Mesenchymal stem cell (in vitro differentiated cells and primary cell): ENCODE results near the gene RBM23.

Experiments used
- DNase-seq: peaks from one replicate; pipeline ENCODE4 v3.0.0-alpha.2; 2013
- H2AFZ ChIP-seq: one replicate; pipeline ENCODE4 v1.6.1; 2013; ENCODE audit warnings: low read depth, mild to moderate bottlenecking, control low read depth, inconsistent platforms, low read length, moderate library complexity
- H2AK5ac ChIP-seq: 2 replicates; pipeline ENCODE4 v1.6.1; 2013; ENCODE audit warnings: low read length, moderate library complexity, mild to moderate bottlenecking, inconsistent platforms; ENCODE audit not compliant: severe bottlenecking
- H2BK120ac ChIP-seq: one replicate; pipeline ENCODE4 v1.6.1; 2013; ENCODE audit warnings: low read depth, mild to moderate bottlenecking, inconsistent platforms, low read length, moderate library complexity
- H2BK12ac ChIP-seq, 2 experiments: one replicate each; pipeline ENCODE4 v1.6.1; 2013; ENCODE audit warnings: inconsistent platforms in 2 of 2, low read length in 2 of 2, mild to moderate bottlenecking in 2 of 2, moderate library complexity in 2 of 2, control low read depth in 1 of 2
- H2BK15ac ChIP-seq: one replicate; pipeline ENCODE4 v1.6.1; 2013; ENCODE audit warnings: mild to moderate bottlenecking, low read depth, inconsistent platforms; ENCODE audit not compliant: poor library complexity, severe bottlenecking
- H2BK5ac ChIP-seq: 2 replicates; pipeline ENCODE4 v1.6.1; 2013; ENCODE audit warnings: low read depth, mild to moderate bottlenecking, low read length, control low read depth, inconsistent platforms; ENCODE audit not compliant: poor library complexity, severe bottlenecking
- H3K14ac ChIP-seq, 2 experiments: one replicate each; pipeline ENCODE4 v1.6.1; 2013; ENCODE audit warnings: inconsistent platforms in 2 of 2, low read length in 2 of 2, control low read depth in 1 of 2, mild to moderate bottlenecking in 1 of 2, moderate library complexity in 1 of 2
- H3K18ac ChIP-seq, 2 experiments: one replicate each; pipeline ENCODE4 v1.6.1; 2013; ENCODE audit warnings: inconsistent platforms in 2 of 2, low read length in 2 of 2, control low read depth in 1 of 2, low read depth in 1 of 2, mild to moderate bottlenecking in 1 of 2
- H3K23ac ChIP-seq, 2 experiments: one replicate each; pipeline ENCODE4 v1.6.1; 2013; ENCODE audit warnings: inconsistent platforms in 2 of 2, low read length in 2 of 2, mild to moderate bottlenecking in 2 of 2, moderate library complexity in 2 of 2, control low read depth in 1 of 2
- H3K27ac ChIP-seq: 2 replicates; pipeline ENCODE4 v1.5.1; 2013; ENCODE audit warnings: mild to moderate bottlenecking, moderate library complexity, low read length, control low read depth, inconsistent platforms; ENCODE audit not compliant: poor library complexity, severe bottlenecking
- H3K27me3 ChIP-seq, 2 experiments: 2 replicates each; pipeline versions ENCODE4 v1.6.1 to v1.7.0; 2013; ENCODE audit warnings: low read length in 2 of 2, mild to moderate bottlenecking in 2 of 2, moderate library complexity in 2 of 2, control low read depth in 1 of 2, inconsistent platforms in 1 of 2; ENCODE audit not compliant: control insufficient read depth in 1 of 2, insufficient read depth in 1 of 2
- H3K36me3 ChIP-seq, 2 experiments: 2 replicates each; pipeline versions ENCODE4 v1.6.1 to v1.7.0; 2013; ENCODE audit warnings: low read length in 2 of 2, control low read depth in 1 of 2, inconsistent platforms in 1 of 2, low read depth in 1 of 2, mild to moderate bottlenecking in 1 of 2; ENCODE audit not compliant: insufficient read depth in 2 of 2, control insufficient read depth in 1 of 2
- H3K4ac ChIP-seq, 2 experiments: one replicate each; pipeline ENCODE4 v1.6.1; 2013; ENCODE audit warnings: inconsistent platforms in 2 of 2, low read length in 2 of 2, mild to moderate bottlenecking in 2 of 2, moderate library complexity in 2 of 2, control low read depth in 1 of 2, low read depth in 1 of 2
- H3K4me1 ChIP-seq: 2 replicates; pipeline ENCODE4 v1.6.1; 2013; ENCODE audit warnings: low read depth, low read length, control low read depth; ENCODE audit not compliant: control insufficient read depth, insufficient read depth
- H3K4me2 ChIP-seq: 2 replicates; pipeline ENCODE4 v1.6.1; 2013; ENCODE audit warnings: low read length, mild to moderate bottlenecking, inconsistent platforms; ENCODE audit not compliant: poor library complexity, severe bottlenecking
- H3K4me3 ChIP-seq, 2 experiments: 2 replicates each; pipeline versions ENCODE4 v1.5.1 to v1.7.0; 2013; ENCODE audit warnings: low read length in 2 of 2, mild to moderate bottlenecking in 2 of 2, control low read depth in 1 of 2, low read depth in 1 of 2; ENCODE audit not compliant: insufficient read depth in 1 of 2
- H3K79me1 ChIP-seq: replicated peaks from 2 replicates; pipeline ENCODE4 v1.6.1; 2013; ENCODE audit warnings: mild to moderate bottlenecking, control low read depth, low read length, inconsistent platforms; ENCODE audit not compliant: poor library complexity, severe bottlenecking
- H3K9ac ChIP-seq: 2 replicates; pipeline ENCODE4 v1.7.0; 2013; ENCODE audit warnings: mild to moderate bottlenecking, low read length, moderate library complexity
- H3K9me3 ChIP-seq: 2 replicates; pipeline ENCODE4 v1.7.0; 2013; ENCODE audit warnings: mild to moderate bottlenecking, low read length; ENCODE audit not compliant: control insufficient read depth
- H4K8ac ChIP-seq: one replicate; pipeline ENCODE4 v1.6.1; 2013; ENCODE audit warnings: inconsistent platforms, mild to moderate bottlenecking, low read length, moderate library complexity
- H4K91ac ChIP-seq: one replicate; pipeline ENCODE4 v1.6.1; 2013; ENCODE audit warnings: mild to moderate bottlenecking, low read length, inconsistent platforms
- WGBS: methylation state at CpG from one replicate; pipeline ENCODE4 v1.1.7; 2013; ENCODE audit warnings: mixed read lengths; 5-methylcytosine and 5-hydroxymethylcytosine counted together

The RBM23 gene

DNA sequence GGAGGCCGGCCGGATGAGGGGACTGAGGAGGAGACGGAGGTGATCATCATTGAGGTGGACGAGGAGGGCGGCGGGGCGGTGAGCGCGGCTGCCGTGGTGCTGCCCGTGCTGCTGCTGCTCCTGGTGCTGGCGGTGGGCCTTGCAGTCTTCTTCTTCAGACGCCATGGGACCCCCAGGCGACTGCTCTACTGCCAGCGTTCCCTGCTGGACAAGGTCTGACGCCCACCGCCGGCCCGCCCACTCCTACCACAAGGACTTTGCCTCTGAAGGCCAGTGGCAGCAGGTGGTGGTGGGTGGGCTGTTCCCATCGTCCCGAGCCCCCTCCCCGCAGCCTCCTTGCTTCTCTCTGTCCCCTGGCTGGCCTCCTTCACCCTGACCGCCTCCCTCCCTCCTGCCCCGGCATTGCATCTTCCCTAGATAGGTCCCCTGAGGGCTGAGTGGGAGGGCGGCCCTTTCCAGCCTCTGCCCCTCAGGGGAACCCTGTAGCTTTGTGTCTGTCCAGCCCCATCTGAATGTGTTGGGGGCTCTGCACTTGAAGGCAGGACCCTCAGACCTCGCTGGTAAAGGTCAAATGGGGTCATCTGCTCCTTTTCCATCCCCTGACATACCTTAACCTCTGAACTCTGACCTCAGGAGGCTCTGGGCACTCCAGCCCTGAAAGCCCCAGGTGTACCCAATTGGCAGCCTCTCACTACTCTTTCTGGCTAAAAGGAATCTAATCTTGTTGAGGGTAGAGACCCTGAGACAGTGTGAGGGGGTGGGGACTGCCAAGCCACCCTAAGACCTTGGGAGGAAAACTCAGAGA lies 72.9 kb downstream of the RBM23 start:
- H3K36me3 ChIP-seq: peaks cover 64 to 70% of the 10 kb centered on the region in 2 experiments
- H3K27me3 ChIP-seq: no peaks in the 10 kb centered on the region
- H2BK15ac ChIP-seq: peak overlapping the region; percentile 12
- no peak overlapping the region for H3K4ac ChIP-seq
- peaks cover 28% of the 10 kb centered on the region for H3K79me1 ChIP-seq
- H2BK120ac ChIP-seq: no peak overlapping the region
- peaks cover 50% of the 10 kb centered on the region for H3K4me1 ChIP-seq
- no peak overlapping the region for H2AK5ac ChIP-seq
- peak overlapping the region in 1 of 2 experiments; percentile 24 for H2BK12ac ChIP-seq
- peak overlapping the region; percentile 100 for H3K9ac ChIP-seq
- no peak overlapping the region for H3K23ac ChIP-seq
- H3K14ac ChIP-seq: peak overlapping the region in 1 of 2 experiments; percentile 44
- WGBS: 95% methylated on average over 22 of the region's 26 CpGs
- H4K91ac ChIP-seq: no peak overlapping the region
- peak overlapping the region in 1 of 2 experiments; percentile 21 for H3K4me3 ChIP-seq
- H3K4me2 ChIP-seq: no peak overlapping the region
- H3K9me3 ChIP-seq: no peaks in the 10 kb centered on the region
- no peak overlapping the region for H2BK5ac ChIP-seq
- no peak overlapping the region for H2AFZ ChIP-seq
- H3K18ac ChIP-seq: no peak overlapping the region
- H4K8ac ChIP-seq: no peak overlapping the region
- no peak for DNase-seq
- H3K27ac ChIP-seq: no peak overlapping the region

DNA sequence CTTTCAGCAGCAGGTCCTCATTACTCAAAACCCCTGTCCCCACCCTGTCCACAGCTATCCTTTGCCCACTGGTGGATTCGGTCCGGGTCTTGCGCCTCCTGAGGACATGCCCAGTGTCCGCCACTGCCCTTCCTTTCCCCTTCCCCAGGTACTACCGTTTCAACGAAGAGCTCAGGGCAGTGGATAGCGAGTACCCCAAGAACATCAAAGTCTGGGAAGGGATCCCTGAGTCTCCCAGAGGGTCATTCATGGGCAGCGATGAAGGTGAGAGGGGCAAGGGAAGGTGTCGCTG lies 73.9 kb downstream of the RBM23 start:
- peaks cover 72 to 76% of the 10 kb centered on the region in 2 experiments for H3K36me3 ChIP-seq
- no peaks in the 10 kb centered on the region for H3K27me3 ChIP-seq
- peak overlapping the region; percentile 100 for H3K9ac ChIP-seq
- H2BK120ac ChIP-seq: no peak overlapping the region
- H3K4me3 ChIP-seq: no peak overlapping the region
- H3K79me1 ChIP-seq: peaks cover 28% of the 10 kb centered on the region
- no peak overlapping the region for H3K4ac ChIP-seq
- no peak overlapping the region for H2BK15ac ChIP-seq
- no peak overlapping the region for H3K4me2 ChIP-seq
- peaks cover 43% of the 10 kb centered on the region for H3K4me1 ChIP-seq
- H2AK5ac ChIP-seq: no peak overlapping the region
- H2BK5ac ChIP-seq: no peak overlapping the region
- no peak overlapping the region for H4K8ac ChIP-seq
- H3K23ac ChIP-seq: no peak overlapping the region
- H3K18ac ChIP-seq: no peak overlapping the region
- H2BK12ac ChIP-seq: no peak overlapping the region
- no peak overlapping the region for H4K91ac ChIP-seq
- no peak overlapping the region for H3K27ac ChIP-seq
- no peak overlapping the region for H3K14ac ChIP-seq
- WGBS: 98% methylated on average over 8 of the region's 9 CpGs
- H2AFZ ChIP-seq: no peak overlapping the region
- no peaks in the 10 kb centered on the region for H3K9me3 ChIP-seq
- no peak for DNase-seq

DNA sequence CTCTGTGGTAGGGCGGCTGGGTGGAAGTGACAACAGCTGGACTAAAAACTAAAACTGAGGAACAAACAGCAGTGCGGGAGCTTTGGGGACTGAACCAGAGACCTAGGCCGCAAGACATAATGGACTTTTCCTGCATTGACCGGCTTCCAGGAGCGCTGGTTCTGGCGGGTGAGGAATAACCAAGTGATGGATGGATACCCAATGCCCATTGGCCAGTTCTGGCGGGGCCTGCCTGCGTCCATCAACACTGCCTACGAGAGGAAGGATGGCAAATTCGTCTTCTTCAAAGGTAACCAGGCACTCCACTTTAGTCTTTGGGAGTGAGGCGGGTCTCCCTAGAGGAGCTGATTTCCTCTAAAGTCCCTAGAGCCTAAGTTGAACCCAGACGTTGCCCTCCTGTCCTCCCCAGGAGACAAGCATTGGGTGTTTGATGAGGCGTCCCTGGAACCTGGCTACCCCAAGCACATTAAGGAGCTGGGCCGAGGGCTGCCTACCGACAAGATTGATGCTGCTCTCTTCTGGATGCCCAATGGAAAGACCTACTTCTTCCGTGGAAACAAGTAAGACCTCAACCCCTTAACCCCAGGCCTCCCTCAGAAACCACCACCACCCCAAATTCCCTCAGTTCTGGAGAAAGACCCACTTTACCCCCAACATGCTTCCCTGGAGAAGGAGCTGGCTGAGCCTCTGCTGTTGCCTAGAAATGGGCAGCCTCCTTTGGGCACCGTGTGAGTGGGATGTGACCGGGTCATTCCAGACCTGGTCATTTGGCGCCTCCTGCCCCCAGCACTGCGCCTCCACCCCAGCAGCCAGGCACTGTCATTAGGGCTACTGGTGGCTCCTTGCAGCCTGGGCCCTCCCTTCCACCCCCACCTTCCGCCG lies 74.5 kb downstream of the RBM23 start:
- Histone ChIP-seq H2AFZ (no peak overlapping the region), H3K18ac (no peak overlapping the region), H3K9ac (peak overlapping the region; percentile 100), H3K4me1 (peaks cover 43% of the 10 kb centered on the region), H3K4ac (no peak overlapping the region), H2BK12ac (no peak overlapping the region), H3K14ac (no peak overlapping the region), H2AK5ac (no peak overlapping the region), H3K27ac (no peak overlapping the region), H3K9me3 (no peaks in the 10 kb centered on the region), H4K8ac (no peak overlapping the region), H3K79me1 (peaks cover 28% of the 10 kb centered on the region), H4K91ac (no peak overlapping the region), H3K27me3 (no peaks in the 10 kb centered on the region), H2BK5ac (no peak overlapping the region), H2BK120ac (no peak overlapping the region), H2BK15ac (no peak overlapping the region), H3K4me2 (no peak overlapping the region), H3K4me3 (no peak overlapping the region), H3K23ac (no peak overlapping the region), H3K36me3 (peaks cover 78% of the 10 kb centered on the region in 2 experiments)
- no peak for DNase-seq
- 94% methylated on average over 22 of the region's 22 CpGs for WGBS
